Endometrial microvascular endothelial cells (primary cell): Measurements from ENCODE around the gene AMY1A. TPM values are rescaled to one million over a fixed set of nuclear protein-coding genes. Genes with fewer than 3 reads are reported as not detected.
"Not testable (repeated sequence)": the region's sequence is repeated elsewhere in the genome, so short reads cannot be mapped to it uniquely, and the experiment has no call there.

ENCODE experiments used
- in situ Hi-C: cut with HindIII; loops from 2 replicates; pipeline ENCODE4 v1.10.0; 2017; ENCODE audit warnings: low sequenced_read_pairs, low pct_unique_long_range_greater_than_20kb; ENCODE audit errors: inconsistent ontology term
- total RNA-seq: library from RNA; depleted of rRNA; stranded (reverse); fragments of >200 nt; gene quantifications from one replicate; pipeline ENCODE4 v1.2.3, GENCODE V29; 2015; ENCODE audit errors: inconsistent ontology term

The AMY1A gene
- total RNA-seq, result not detected

GRCh38 chr1:103655460-103655859, at the start of gene AMY1A:
AMY1A (plus strand) TSS chr1:103655760; CDS start chr1:103656331, 571 bp downstream.
- in situ Hi-C loops, result not testable (repeated sequence)

- in situ Hi-C loops, result no loop called here
Observed at GRCh38 chr1:103616362-103616761, 39.2 kb upstream of the AMY1A start.

GRCh38 chr1:103616994-103617477, 38.5 kb upstream of the AMY1A start, which contains the start of gene AMY2A:
AMY2A (plus strand) TSS chr1:103617427; CDS start chr1:103617441, 14 bp downstream.
- in situ Hi-C loops, result not testable (repeated sequence)

- in situ Hi-C loops, result not testable (repeated sequence)
Observed at GRCh38 chr1:103627436-103627835, 28.1 kb upstream of the AMY1A start.

GRCh38 chr1:103641194-103641593, 14.4 kb upstream of the AMY1A start:
- in situ Hi-C loops, result not testable (repeated sequence)

GRCh38 chr1:103643908-103644307, 11.7 kb upstream of the AMY1A start:
- in situ Hi-C loops, result not testable (repeated sequence)

GRCh38 chr1:103650305-103650704, 5.3 kb upstream of the AMY1A start:
- in situ Hi-C loops, result not testable (repeated sequence)

- in situ Hi-C loops, result not testable (repeated sequence)
Observed at GRCh38 chr1:103650889-103651288, 4.7 kb upstream of the AMY1A start.

GRCh38 chr1:103654133-103654532, 1.4 kb upstream of the AMY1A start:
- in situ Hi-C loops, result not testable (repeated sequence)

- in situ Hi-C loops, result not testable (repeated sequence)
Observed at GRCh38 chr1:103676335-103676734, 20.8 kb downstream of the AMY1A start.

GRCh38 chr1:103696110-103696509, 40.5 kb downstream of the AMY1A start, which contains the start of gene AMY1B:
AMY1B (minus strand) TSS chr1:103696210; CDS start chr1:103695639, 571 bp downstream.
- in situ Hi-C loops, result not testable (repeated sequence)

- in situ Hi-C loops, result not testable (repeated sequence)
Observed at GRCh38 chr1:103697430-103697829, 41.9 kb downstream of the AMY1A start.

- in situ Hi-C loops, result not testable (repeated sequence)
Observed at GRCh38 chr1:103700669-103701068, 45.1 kb downstream of the AMY1A start.

GRCh38 chr1:103701256-103701655, 45.7 kb downstream of the AMY1A start:
- in situ Hi-C loops, result not testable (repeated sequence)

- in situ Hi-C loops, result not testable (repeated sequence)
Observed at GRCh38 chr1:103707670-103708069, 52.1 kb downstream of the AMY1A start.

GRCh38 chr1:103710381-103710780, 54.8 kb downstream of the AMY1A start:
- in situ Hi-C loops, result not testable (repeated sequence)

Other genes with a start within 250 kb of the AMY1A start
- gene RNPC3, start 130.1 kb upstream of the AMY1A start, total RNA-seq, result 6.7 TPM
- not detected for gene AMY2B, start 84.2 kb upstream of the AMY1A start, total RNA-seq
- gene AMY2A, start 38.3 kb upstream of the AMY1A start, total RNA-seq, result not detected
- not detected for gene AMY1B, start 40.5 kb downstream of the AMY1A start, total RNA-seq
- not detected for gene AMY1C, start 94.1 kb downstream of the AMY1A start, total RNA-seq